Ammon's horn (tissue), 1 donor: ENCODE measurements around the gene OBSCN.

Source experiments
- DNase-seq: peaks from one replicate; pipeline ENCODE4 v3.0.0-alpha.2; 2016; ENCODE audit warnings: low spot score

The OBSCN gene

DNA sequence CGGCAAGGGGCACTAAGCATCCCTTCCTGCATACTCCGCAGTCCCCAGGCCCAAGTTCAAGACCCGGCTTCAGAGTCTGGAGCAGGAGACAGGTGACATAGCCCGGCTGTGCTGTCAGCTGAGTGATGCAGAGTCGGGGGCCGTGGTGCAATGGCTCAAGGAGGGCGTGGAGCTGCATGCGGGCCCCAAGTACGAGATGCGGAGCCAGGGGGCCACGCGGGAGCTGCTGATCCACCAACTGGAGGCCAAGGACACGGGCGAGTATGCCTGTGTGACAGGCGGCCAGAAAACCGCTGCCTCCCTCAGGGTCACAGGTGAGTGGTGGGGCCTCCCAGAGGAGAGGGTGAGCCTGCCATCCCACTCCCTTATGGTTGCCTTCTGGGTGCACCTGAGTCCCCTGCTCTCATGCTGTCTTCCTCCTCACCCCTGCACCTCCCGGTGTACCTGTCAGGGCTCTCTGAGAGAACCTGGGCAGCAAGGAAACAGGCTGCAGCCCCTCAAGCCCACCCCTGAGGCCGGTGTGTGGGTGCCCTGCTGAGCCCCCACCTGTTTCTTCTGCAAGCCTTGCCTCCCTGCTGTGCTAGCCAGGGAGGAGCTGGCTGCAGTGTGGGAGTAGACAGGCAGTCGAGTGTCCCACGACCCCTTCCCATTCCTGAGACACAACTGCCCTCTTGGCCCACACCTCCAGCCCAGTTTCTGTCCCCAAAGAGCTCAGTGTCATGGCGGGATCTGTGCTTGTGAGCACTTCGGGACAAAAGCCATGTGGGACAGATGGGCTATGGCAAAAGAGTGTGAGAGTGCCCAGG lies 99.6 kb downstream of the OBSCN start:
- DNase-seq: no peak

DNA sequence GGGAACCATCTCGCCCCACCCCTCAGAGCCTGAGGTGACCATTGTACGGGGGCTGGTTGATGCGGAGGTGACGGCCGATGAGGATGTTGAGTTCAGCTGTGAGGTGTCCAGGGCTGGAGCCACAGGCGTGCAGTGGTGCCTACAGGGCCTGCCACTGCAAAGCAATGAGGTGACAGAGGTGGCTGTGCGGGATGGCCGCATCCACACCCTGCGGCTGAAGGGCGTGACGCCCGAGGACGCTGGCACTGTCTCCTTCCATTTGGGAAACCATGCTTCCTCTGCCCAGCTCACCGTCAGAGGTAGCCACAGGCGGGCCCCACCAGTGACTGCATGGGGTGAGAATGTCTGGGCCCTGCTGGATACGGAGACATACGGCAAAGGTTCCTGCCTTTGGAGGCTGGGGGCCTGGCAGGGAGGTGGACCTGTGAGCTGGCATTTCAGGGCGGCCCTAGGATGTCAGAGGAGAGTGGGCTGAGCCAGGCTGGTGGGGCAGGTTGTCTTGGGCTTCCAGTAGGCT lies 100.3 kb downstream of the OBSCN start:
- DNase-seq: no peak

- DNase-seq: no peak
Measured at GRCh38 chr1:228308628-228309325, 100.9 kb downstream of the OBSCN start.

GRCh38 chr1:228309326-228310067 lies 101.7 kb downstream of the OBSCN start:
- DNase-seq: no peak

DNA sequence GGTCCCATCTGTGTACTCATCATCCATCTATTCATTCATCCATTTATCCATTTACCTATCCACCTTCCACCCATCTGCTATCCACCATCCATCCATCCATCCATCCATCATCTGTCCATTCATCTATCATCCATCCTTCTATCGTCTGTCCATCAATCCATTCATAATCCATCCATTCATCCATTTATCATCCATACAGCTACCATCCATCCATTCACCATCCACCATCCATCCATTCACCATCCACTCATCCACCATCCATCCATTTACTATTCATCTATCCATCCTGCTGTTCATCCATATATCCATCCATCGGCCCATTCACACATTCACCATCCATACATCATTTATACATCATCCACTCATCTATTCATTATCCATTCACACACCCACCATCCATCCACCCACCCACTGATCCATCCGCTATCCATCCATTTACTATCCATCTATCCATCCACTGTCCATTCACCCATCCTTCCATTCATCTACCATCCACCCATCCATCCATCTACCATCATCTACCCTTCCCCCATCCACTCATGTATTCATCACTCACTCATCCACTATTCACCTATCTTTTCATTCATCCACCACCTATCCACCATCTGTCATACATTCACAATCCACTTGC lies 102.4 kb downstream of the OBSCN start:
- no peak for DNase-seq

DNA sequence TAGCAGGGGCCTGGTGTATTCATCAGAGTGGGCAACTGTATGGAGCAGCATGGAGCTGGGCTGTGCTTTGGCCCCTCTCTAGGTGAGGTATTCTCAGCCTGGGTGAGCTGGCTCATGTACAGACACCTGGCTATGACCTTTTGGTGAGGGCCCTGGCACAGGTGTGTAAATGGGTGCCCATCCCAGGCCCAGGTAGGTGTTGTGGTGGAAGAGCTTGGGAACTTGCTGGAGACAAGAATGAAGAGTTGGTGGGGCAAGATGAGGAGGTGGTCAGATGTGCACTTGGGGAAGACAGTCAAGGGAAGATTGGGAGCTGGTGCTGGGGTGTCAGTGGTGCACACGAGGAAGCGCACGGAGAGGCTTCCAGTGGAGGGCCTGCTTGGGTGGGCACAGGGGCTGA lies 103.2 kb downstream of the OBSCN start:
- no peak for DNase-seq

DNA sequence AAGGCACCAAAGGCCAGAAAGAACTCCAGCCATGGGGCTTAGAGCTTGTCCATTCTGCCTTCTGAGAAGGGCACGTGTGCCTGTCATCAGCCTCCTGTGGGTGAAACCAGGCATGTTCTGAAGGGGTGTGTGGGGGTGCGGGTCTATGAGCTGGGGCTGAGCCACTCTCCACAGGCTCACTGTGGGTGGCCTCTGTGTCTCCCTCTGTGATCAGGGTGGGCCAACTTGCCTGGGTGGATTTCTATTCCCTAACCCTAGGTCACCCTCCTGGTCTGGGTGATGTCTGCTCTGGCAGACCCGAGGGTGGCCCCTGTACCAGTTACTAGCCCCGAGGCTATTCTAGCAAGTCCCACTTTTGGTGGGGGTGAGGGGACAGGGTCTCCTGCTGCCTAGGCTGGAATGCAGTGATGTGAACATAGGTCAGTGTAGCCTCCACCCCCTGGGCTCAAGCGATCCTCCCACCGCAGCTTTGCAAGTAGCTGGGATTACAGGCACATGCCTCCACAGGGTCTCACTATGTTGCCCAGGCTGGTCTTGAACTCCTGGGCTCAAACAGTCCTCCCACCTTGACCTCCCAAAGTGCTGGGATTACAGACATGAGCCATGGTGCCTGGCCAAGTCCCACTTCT lies 104.4 kb downstream of the OBSCN start:
- DNase-seq: no peak

- DNase-seq: no peak
Measured at GRCh38 chr1:228313536-228314277, 105.9 kb downstream of the OBSCN start.

DNA sequence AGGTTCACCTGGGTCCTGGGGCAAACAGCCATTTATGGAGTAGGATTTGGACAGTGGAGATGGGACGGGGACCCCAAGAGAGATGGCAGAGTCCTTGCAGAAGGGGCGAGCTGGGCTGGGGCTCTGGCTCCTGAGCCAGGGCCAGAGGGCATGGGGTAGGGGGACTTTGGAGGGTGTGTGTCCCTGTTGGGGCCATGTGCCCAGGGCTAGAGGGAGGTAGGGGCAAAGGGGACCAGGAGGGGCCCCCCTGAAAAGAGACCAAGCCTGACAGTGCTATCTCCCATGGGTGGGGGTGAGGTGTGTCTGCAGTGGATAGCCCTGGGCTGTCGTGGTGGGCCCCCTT lies 106.4 kb downstream of the OBSCN start:
- DNase-seq: no peak

GRCh38 chr1:228314658-228315483 lies 107.0 kb downstream of the OBSCN start:
- no peak for DNase-seq

DNA sequence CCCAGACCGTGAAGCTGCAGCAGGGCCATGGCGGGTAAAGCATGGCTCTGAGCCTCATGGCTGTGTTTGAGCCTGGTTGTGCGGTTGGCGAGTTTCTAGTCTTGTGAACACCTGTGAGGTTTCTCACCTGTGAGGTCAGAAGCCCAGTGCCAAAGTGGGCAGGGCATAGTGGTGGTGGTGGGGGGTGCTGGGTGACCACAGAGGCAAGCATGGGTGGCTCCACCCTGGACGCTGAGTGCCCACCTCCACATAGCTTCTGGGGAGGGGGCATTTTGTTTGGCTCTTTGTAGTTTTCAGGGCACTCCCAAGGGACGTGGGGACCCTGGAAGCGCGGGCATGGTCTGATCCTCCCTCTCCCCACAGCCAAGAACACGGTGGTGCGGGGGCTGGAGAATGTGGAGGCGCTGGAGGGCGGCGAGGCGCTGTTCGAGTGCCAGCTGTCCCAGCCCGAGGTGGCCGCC lies 107.7 kb downstream of the OBSCN start:
- DNase-seq: no peak

GRCh38 chr1:228315945-228316588 lies 108.2 kb downstream of the OBSCN start:
- DNase-seq: no peak

GRCh38 chr1:228316589-228317387 lies 108.9 kb downstream of the OBSCN start:
- no peak for DNase-seq

DNA sequence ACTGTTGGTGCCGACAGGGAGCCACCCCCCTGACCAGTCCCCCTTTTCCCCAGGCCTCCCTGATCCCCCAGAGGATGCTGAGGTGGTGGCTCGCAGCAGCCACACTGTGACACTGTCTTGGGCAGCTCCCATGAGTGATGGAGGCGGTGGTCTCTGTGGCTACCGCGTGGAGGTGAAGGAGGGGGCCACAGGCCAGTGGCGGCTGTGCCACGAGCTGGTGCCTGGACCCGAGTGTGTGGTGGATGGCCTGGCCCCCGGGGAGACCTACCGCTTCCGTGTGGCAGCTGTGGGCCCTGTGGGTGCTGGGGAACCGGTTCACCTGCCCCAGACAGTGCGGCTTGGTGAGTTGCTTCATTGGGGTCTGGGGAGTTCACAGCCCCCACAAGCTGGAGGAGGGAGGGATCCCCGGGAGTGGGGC lies 109.6 kb downstream of the OBSCN start:
- DNase-seq: no peak

DNA sequence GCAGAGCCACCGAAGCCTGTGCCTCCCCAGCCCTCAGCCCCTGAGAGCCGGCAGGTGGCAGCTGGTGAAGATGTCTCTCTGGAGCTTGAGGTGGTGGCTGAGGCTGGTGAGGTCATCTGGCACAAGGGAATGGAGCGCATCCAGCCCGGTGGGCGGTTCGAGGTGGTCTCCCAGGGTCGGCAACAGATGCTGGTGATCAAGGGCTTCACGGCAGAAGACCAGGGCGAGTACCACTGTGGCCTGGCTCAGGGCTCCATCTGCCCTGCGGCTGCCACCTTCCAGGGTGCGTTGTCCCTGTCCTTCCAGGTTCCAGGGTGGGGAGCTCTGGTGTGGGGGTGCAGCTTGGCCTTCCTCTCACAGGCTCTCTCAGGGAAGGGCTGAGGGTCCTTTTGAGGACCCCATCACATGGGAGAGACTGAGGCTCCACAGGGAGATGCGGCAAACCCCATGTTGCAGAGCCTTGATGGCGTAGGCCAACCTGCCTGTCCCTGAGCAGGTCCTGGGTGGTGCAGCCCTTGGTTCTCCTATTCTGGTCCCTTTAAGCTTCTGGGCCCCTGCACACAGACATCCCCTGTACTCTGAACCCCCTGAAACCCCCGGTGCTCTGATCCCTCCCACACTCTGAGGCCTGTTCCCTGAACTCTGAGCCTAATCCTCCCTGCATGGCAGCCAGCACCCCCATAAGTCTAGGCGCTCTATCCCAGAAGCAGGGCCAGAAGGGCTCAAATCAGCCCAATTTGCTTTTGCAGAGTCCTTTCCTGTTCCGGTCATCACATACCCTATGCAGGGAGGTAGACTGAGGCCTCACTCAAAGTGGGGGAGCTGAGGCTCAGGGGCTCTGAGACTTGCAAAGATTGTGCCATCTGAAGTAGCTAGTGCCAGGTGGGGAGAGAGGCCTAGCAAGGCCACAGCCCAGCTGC lies 110.3 kb downstream of the OBSCN start:
- no peak for DNase-seq

GRCh38 chr1:228318823-228319241 lies 111.0 kb downstream of the OBSCN start:
- DNase-seq: no peak

GRCh38 chr1:228319352-228320088 lies 111.7 kb downstream of the OBSCN start:
- DNase-seq: no peak
